ENCODE data around the gene SPNS3.

SPNS3 gene

GRCh38 chr17:4433515-4434031, at the start of gene SPNS3:
Gene SPNS3, plus strand, starts transcription at chr17:4433940. Its CDS starts 28 bp downstream, at chr17:4433968.
- no peak for TF ChIP-seq CTCF (IDR thresholded peaks at IDR 0.05; ENCODE audit: insufficient read depth, missing control alignments)
- DNase-seq (ENCODE audit: insufficient read length, low spot score) (no peak), FAIRE-seq (no peak)

GRCh38 chr17:4386406-4386805, 47.3 kb upstream of the SPNS3 start:
- DNase-seq (ENCODE audit: insufficient read length, low spot score) (no peak), FAIRE-seq (no peak)
- no peak for TF ChIP-seq CTCF (IDR thresholded peaks at IDR 0.05; ENCODE audit: insufficient read depth, missing control alignments)

GRCh38 chr17:4387137-4387536, 46.6 kb upstream of the SPNS3 start:
- DNase-seq (ENCODE audit: insufficient read length, low spot score) (no peak), FAIRE-seq (no peak)
- TF ChIP-seq CTCF (IDR thresholded peaks at IDR 0.05; ENCODE audit: insufficient read depth, missing control alignments): no peak

- no peak for TF ChIP-seq CTCF (IDR thresholded peaks at IDR 0.05; ENCODE audit: insufficient read depth, missing control alignments)
- FAIRE-seq (no peak), DNase-seq (ENCODE audit: insufficient read length, low spot score) (no peak)
Observed at GRCh38 chr17:4389079-4389478, 44.7 kb upstream of the SPNS3 start.

GRCh38 chr17:4393806-4394205, 39.9 kb upstream of the SPNS3 start:
- TF ChIP-seq CTCF (IDR thresholded peaks at IDR 0.05; ENCODE audit: insufficient read depth, missing control alignments): no peak
- no peak for FAIRE-seq
- DNase-seq (ENCODE audit: insufficient read length, low spot score): no peak

- TF ChIP-seq CTCF (IDR thresholded peaks at IDR 0.05; ENCODE audit: insufficient read depth, missing control alignments): no peak
- DNase-seq (ENCODE audit: insufficient read length, low spot score) (no peak), FAIRE-seq (no peak)
Observed at GRCh38 chr17:4394208-4395110, 39.3 kb upstream of the SPNS3 start.

- no peak for TF ChIP-seq CTCF (IDR thresholded peaks at IDR 0.05; ENCODE audit: insufficient read depth, missing control alignments)
- FAIRE-seq (no peak), DNase-seq (ENCODE audit: insufficient read length, low spot score) (no peak)
Observed at GRCh38 chr17:4395111-4395478, 38.6 kb upstream of the SPNS3 start.

All from D721Med (cell line).